ENCODE data around the gene CSRNP2.

CSRNP2 gene

DNA sequence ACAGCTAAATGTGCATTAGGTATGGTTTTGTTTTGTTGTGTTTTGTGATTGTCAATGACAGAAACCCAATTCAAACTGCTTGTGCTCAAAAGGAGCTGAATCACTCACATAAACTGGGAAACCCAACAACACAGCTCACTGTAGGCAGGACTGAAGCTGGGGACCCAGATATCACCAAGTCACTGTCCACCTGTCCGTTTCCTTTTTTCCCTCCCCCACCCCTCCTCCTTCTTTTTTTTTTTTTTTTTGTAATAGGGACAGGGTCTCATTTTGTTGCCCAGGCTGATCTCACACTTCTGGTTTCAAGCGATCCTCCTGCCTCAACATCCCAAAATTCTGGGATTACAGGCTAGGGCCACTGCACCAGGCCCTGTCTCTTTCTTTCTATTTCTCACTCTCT is 50.3 kb downstream of the CSRNP2 start:
- H3K36me3 ChIP-seq (replicated peaks; ENCODE audit: low read depth, low read length) = no peaks in the 10 kb centered on the region
- no peak overlapping the region for H3K4me2 ChIP-seq (ENCODE audit: low read length)
- H3K4me3 ChIP-seq (ENCODE audit: low read length) = no peak overlapping the region
- H4K20me1 ChIP-seq (ENCODE audit: insufficient read depth, low read length) = no peaks in the 10 kb centered on the region
- peaks cover 6% of the 10 kb centered on the region; the same call in 1 of the 2 replicates for H3K4me1 ChIP-seq (ENCODE audit: low read length)
- no peak overlapping the region for H3K9ac ChIP-seq (ENCODE audit: low read length)
- H3K9me3 ChIP-seq (ENCODE audit: insufficient read depth, low read length) = no peaks in the 10 kb centered on the region
- H3K79me2 ChIP-seq (ENCODE audit: low read length) = no peaks in the 10 kb centered on the region
- H3K27ac ChIP-seq (ENCODE audit: low read length) = no peak overlapping the region
- no peak for TF ChIP-seq EZH2phosphoT487 (IDR thresholded peaks at IDR 0.05; ENCODE audit: low read depth)
- TF ChIP-seq, protein P1, sequence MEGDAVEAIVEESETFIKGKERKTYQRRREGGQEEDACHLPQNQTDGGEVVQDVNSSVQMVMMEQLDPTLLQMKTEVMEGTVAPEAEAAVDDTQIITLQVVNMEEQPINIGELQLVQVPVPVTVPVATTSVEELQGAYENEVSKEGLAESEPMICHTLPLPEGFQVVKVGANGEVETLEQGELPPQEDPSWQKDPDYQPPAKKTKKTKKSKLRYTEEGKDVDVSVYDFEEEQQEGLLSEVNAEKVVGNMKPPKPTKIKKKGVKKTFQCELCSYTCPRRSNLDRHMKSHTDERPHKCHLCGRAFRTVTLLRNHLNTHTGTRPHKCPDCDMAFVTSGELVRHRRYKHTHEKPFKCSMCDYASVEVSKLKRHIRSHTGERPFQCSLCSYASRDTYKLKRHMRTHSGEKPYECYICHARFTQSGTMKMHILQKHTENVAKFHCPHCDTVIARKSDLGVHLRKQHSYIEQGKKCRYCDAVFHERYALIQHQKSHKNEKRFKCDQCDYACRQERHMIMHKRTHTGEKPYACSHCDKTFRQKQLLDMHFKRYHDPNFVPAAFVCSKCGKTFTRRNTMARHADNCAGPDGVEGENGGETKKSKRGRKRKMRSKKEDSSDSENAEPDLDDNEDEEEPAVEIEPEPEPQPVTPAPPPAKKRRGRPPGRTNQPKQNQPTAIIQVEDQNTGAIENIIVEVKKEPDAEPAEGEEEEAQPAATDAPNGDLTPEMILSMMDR (IDR thresholded peaks at IDR 0.05; ENCODE audit: low read depth, low read length) = no peak
- H3K27me3 ChIP-seq (ENCODE audit: low read depth, low read length) = peaks cover 4% of the 10 kb centered on the region; the same call in 1 of the 2 replicates
- no peak overlapping the region for H2AFZ ChIP-seq (ENCODE audit: low read depth, low read length)

DNA sequence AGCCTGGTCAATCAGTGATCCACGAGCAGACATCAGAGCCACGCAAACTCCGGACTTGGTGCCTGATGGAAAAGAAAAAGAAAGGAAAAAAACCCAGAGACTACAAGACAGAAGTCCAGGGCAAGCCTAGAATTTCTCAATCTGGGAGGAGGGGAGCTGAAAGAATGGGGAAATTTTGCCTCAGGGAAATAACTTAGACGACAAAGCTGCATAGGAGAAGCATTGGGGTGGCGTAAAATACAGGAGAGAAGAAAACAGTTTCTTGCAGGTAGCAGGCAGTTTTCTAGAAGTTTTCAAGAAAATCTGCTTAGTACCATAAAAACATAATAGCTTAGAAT is 54.6 kb downstream of the CSRNP2 start:
- Histone ChIP-seq H3K4me3 (ENCODE audit: low read length) (peak overlapping the region; percentile 53; the same call in 1 of the 2 replicates), H3K9me3 (ENCODE audit: insufficient read depth, low read length) (no peaks in the 10 kb centered on the region)
- no peak for TF ChIP-seq EZH2phosphoT487 (IDR thresholded peaks at IDR 0.05; ENCODE audit: low read depth)
- TF ChIP-seq, protein P1 (IDR thresholded peaks at IDR 0.05; ENCODE audit: low read depth, low read length) = no peak

DNA sequence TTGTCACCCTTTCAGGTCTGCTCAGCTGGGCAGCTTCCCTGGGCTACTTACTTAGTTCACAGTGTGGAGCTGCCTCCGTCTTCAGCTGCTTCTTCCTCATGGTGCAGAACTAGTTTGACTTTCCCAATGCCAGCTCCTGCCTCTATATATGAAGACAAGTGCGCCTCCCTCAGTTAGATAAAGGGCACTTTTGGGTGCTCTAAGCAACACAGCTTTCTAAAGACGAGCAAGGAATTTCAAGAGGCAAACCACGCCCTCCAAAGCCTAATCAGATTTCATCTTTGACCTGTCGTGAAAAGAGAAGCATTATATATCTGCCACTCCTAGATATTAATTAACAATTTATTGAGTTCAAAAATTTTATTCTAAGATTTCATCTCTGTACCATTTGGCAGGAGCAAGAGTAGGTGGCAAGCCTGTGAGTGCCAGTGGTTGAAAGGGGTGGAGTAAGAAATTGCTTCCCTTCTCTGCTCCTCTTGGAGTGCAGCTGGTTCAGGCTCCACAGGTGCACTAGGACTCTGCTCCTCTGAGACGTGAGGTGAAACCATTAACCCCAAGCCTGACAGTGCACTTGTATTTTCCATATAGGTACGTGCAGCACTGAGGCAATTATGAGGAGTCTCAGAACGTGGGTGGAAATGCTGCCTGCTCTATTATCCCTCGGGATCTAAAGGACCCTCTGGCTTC is 55.1 kb downstream of the CSRNP2 start:
- TF ChIP-seq, protein P1 (IDR thresholded peaks at IDR 0.05; ENCODE audit: low read depth, low read length) = peak; percentile 76
- TF ChIP-seq EZH2phosphoT487 (IDR thresholded peaks at IDR 0.05; ENCODE audit: low read depth) = no peak
- Histone ChIP-seq H3K27ac (ENCODE audit: low read length) (no peak overlapping the region), H2AFZ (ENCODE audit: low read depth, low read length) (0 out of 2 replicates have a peak overlapping the region, but pooled peaks have one; percentile 19), H3K36me3 (replicated peaks; ENCODE audit: low read depth, low read length) (peaks cover 4% of the 10 kb centered on the region), H3K9ac (ENCODE audit: low read length) (no peak overlapping the region), H3K79me2 (ENCODE audit: low read length) (peaks cover 29% of the 10 kb centered on the region), H3K4me3 (ENCODE audit: low read length) (peak overlapping the region; percentile 53), H3K9me3 (ENCODE audit: insufficient read depth, low read length) (no peaks in the 10 kb centered on the region), H3K4me2 (ENCODE audit: low read length) (peak overlapping the region; percentile 61), H3K27me3 (ENCODE audit: low read depth, low read length) (peaks cover 4% of the 10 kb centered on the region; the same call in 1 of the 2 replicates), H4K20me1 (ENCODE audit: insufficient read depth, low read length) (no peaks in the 10 kb centered on the region), H3K4me1 (ENCODE audit: low read length) (peaks cover 28% of the 10 kb centered on the region)

More for the DNA sequence above, 54.6 kb downstream of the CSRNP2 start:
- Histone ChIP-seq H3K9ac (ENCODE audit: low read length) (no peak overlapping the region), H3K4me1 (ENCODE audit: low read length) (peaks cover 23% of the 10 kb centered on the region), H2AFZ (ENCODE audit: low read depth, low read length) (0 out of 2 replicates have a peak overlapping the region, but pooled peaks have one; percentile 19), H3K27me3 (ENCODE audit: low read depth, low read length) (peaks cover 4% of the 10 kb centered on the region; the same call in 1 of the 2 replicates), H3K27ac (ENCODE audit: low read length) (no peak overlapping the region), H3K36me3 (replicated peaks; ENCODE audit: low read depth, low read length) (no peaks in the 10 kb centered on the region), H3K79me2 (ENCODE audit: low read length) (peaks cover 24% of the 10 kb centered on the region), H4K20me1 (ENCODE audit: insufficient read depth, low read length) (no peaks in the 10 kb centered on the region), H3K4me2 (ENCODE audit: low read length) (peak overlapping the region; percentile 61)

DNA sequence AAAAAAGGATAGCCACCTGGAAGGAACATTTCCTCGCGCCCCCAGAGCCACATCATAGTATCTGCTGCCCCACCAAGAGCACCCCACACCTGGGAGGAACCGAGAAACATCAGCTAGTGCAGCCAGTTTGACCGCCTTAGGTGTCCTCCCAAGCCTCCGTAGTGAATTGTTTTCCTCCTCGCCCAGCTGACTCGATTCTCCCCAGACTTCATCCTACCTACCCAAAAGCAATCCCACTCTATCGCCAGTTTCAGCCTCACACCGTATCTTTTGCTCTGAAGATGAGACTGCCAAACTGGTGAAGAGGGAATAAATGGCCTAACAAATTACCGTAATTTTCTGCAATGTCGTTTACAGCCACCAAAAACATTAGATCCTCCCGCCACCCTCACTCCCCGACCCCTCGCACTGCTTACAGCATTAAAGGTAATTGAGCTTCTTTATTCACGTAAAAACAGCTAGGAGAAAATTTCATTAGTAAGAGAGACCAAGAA is 56.0 kb downstream of the CSRNP2 start:
- Histone ChIP-seq H3K4me1 (ENCODE audit: low read length) (peaks cover 37% of the 10 kb centered on the region), H3K4me2 (ENCODE audit: low read length) (peak overlapping the region; percentile 61), H3K4me3 (ENCODE audit: low read length) (peak overlapping the region; percentile 53), H3K79me2 (ENCODE audit: low read length) (peaks cover 38% of the 10 kb centered on the region), H3K9me3 (ENCODE audit: insufficient read depth, low read length) (no peaks in the 10 kb centered on the region), H3K9ac (ENCODE audit: low read length) (no peak overlapping the region), H2AFZ (ENCODE audit: low read depth, low read length) (no peak overlapping the region), H3K36me3 (replicated peaks; ENCODE audit: low read depth, low read length) (peaks cover 4% of the 10 kb centered on the region), H4K20me1 (ENCODE audit: insufficient read depth, low read length) (no peaks in the 10 kb centered on the region), H3K27me3 (ENCODE audit: low read depth, low read length) (peaks cover 4% of the 10 kb centered on the region; the same call in 1 of the 2 replicates), H3K27ac (ENCODE audit: low read length) (no peak overlapping the region)
- TF ChIP-seq EZH2phosphoT487 (IDR thresholded peaks at IDR 0.05; ENCODE audit: low read depth) = no peak
- TF ChIP-seq, protein P1 (IDR thresholded peaks at IDR 0.05; ENCODE audit: low read depth, low read length) = no peak

Measured in OCI-LY3 (cell line).